Psoas muscle (tissue), 8 donors: ENCODE data around the gene SLC9A2. TPM values are rescaled to one million over a fixed set of nuclear protein-coding genes. Genes with fewer than 3 reads are reported as not detected.

ENCODE experiments used
- ATAC-seq, 4 donors: fragments of 200-7000 bp; cut with Tn5 transposase; one replicate each; pipeline ENCODE4 v1.9.1; 2020; ENCODE audit warnings: moderate library complexity in 3 of 4, mild to moderate bottlenecking in 2 of 4
- DNase-seq, 2 donors: peaks; one replicate each; pipeline ENCODE4 v3.0.0-alpha.2; 2020
- H3K27ac ChIP-seq: fragments of 200-600 bp; one replicate; pipeline ENCODE4 v1.8.0; 2022
- H3K27me3 ChIP-seq, 3 donors: fragments of 200-600 bp in 1 of 3; one replicate each; pipeline versions ENCODE4 v1.6.1 to v1.8.0; 2013 to 2022; ENCODE audit warnings: low read length in 2 of 3, mild to moderate bottlenecking in 2 of 3, moderate library complexity in 1 of 3; ENCODE audit not compliant: insufficient read depth in 3 of 3
- H3K36me3 ChIP-seq, 2 donors: fragments of 200-600 bp in 1 of 2; one replicate each; pipeline versions ENCODE4 v1.6.1 to v1.8.0; 2013 to 2022; ENCODE audit warnings: low read depth in 1 of 2, mild to moderate bottlenecking in 1 of 2, moderate library complexity in 1 of 2; ENCODE audit not compliant: insufficient read depth in 1 of 2
- H3K4me1 ChIP-seq: fragments of 200-600 bp; one replicate; pipeline ENCODE4 v1.8.0; 2022
- H3K4me3 ChIP-seq: fragments of 200-600 bp; one replicate; pipeline ENCODE4 v1.8.0; 2022; ENCODE audit warnings: mild to moderate bottlenecking
- H3K9me3 ChIP-seq: fragments of 200-600 bp; one replicate; pipeline ENCODE4 v1.8.0; 2022
- CTCF ChIP-seq: fragments of 200-600 bp; IDR thresholded peaks from one replicate; pipeline ENCODE4 v1.8.0; 2022; ENCODE audit warnings: antibody characterized with exemption
- WGBS, 3 donors: extraction: QIAGEN DNeasy Blood & Tissue Kit; methylation state at CpG; one replicate each; pipeline versions ENCODE4 v1.1.6 to v1.1.7; 2013; 5-methylcytosine and 5-hydroxymethylcytosine counted together
- intact Hi-C, 2 donors: fragments of 100-400 bp; cut with DNase I; formaldehyde crosslinking; loops; one replicate each; pipeline versions ENCODE4 v1.11.0 to v1.14.2; 2022
- polyA plus RNA-seq, 3 donors: library from polyadenylated mRNA; stranded (reverse); fragments of 200-250 nt; gene quantifications; one replicate each; pipeline ENCODE4 v1.2.3, GENCODE V29; 2013
- total RNA-seq, 4 donors: library from RNA; stranded (reverse); fragmentation: NEBNext Ultra II Directional in 2 of 4; extraction: Animal tissue kit (Norgen Biotek cat#: 25700) in 2 of 4; gene quantifications; one replicate each; pipeline versions ENCODE4 v1.2.1 to v1.2.4, GENCODE V29; 2021 to 2023
- donor health status: healthy with polysubstance abuse.
- donor health status: DM: no; HTN: no; CAD: no; lungs with moderate emphysema.
- donor health status: Bipolar disorder and iron deficiency.
- donor health status: healthy.
- donor health status: DM: yes; HTN: yes; CAD: no.
- donor health status: DM: no; HTN: no; CAD: no.
- donor health status: DM: no; HTN: no; CAD: no.
- donor health status: DM: yes; HTN: yes; CAD: no.

The SLC9A2 gene
- total and polyA plus RNA-seq, 7 donors: 0.81 to 9.3 (median 6.3) TPM

GRCh38 chr2:102591491-102592045, 27.8 kb upstream of the SLC9A2 start:
- Histone ChIP-seq H3K4me1 (peaks cover 3% of the 10 kb centered on the region), H3K27ac (no peak overlapping the region), H3K9me3 (no peaks in the 10 kb centered on the region), H3K36me3 (no peaks in the 10 kb centered on the region), H3K4me3 (no peak overlapping the region), H3K27me3 (peaks cover 0 to 2% (median 0%) of the 10 kb centered on the region in 3 donors)
- TF ChIP-seq CTCF: no peak
- intact Hi-C loops: loop anchor here in 1 of 2 donors (5.0 kb wide), 1 partner anchor 119 kb away; the partner anchor contains the start of gene SLC9A4
- DNase-seq: no peak
- no peak for ATAC-seq
- 71 to 73% (median 72%) methylated on average over 3 of the region's 3 CpGs for WGBS, 3 donors

- no peaks in the 10 kb centered on the region for H3K36me3 ChIP-seq
- peaks cover 0 to 2% (median 0%) of the 10 kb centered on the region in 3 donors for H3K27me3 ChIP-seq
- H3K9me3 ChIP-seq: no peaks in the 10 kb centered on the region
- no peak for ATAC-seq
- TF ChIP-seq CTCF: peak; percentile 48
- intact Hi-C loops: loop anchor here in 1 of 2 donors (5.0 kb wide), 1 partner anchor 120 kb away; the partner anchor contains the start of gene SLC9A4
- no peak overlapping the region for H3K27ac ChIP-seq
- no peak for DNase-seq
- 92 to 94% (median 93%) methylated on average over 2 of the region's 2 CpGs for WGBS, 3 donors
- H3K4me1 ChIP-seq: peaks cover 3% of the 10 kb centered on the region
- H3K4me3 ChIP-seq: no peak overlapping the region
These were observed 26.8 kb upstream of the SLC9A2 start for GRCh38 chr2:102592601-102593000.

GRCh38 chr2:102593516-102593915, 25.8 kb upstream of the SLC9A2 start:
- TF ChIP-seq CTCF: no peak
- no peak for ATAC-seq
- H3K4me3 ChIP-seq: no peak overlapping the region
- H3K27me3 ChIP-seq: peaks cover 0 to 2% (median 0%) of the 10 kb centered on the region in 3 donors
- 50 to 58% (median 57%) methylated on average over 3 of the region's 3 CpGs for WGBS, 3 donors
- DNase-seq: no peak
- no peak overlapping the region for H3K27ac ChIP-seq
- no peaks in the 10 kb centered on the region for H3K9me3 ChIP-seq
- intact Hi-C loops: loop anchor here in 1 of 2 donors (5.0 kb wide), 1 partner anchor 121 kb away; the partner anchor contains the start of gene SLC9A4
- H3K4me1 ChIP-seq: peaks cover 2% of the 10 kb centered on the region
- no peaks in the 10 kb centered on the region for H3K36me3 ChIP-seq

GRCh38 chr2:102594445-102595016, 24.8 kb upstream of the SLC9A2 start:
- Histone ChIP-seq H3K36me3 (no peaks in the 10 kb centered on the region), H3K27me3 (peaks cover 0 to 2% (median 0%) of the 10 kb centered on the region in 3 donors), H3K9me3 (no peaks in the 10 kb centered on the region), H3K4me1 (no peaks in the 10 kb centered on the region), H3K27ac (no peak overlapping the region), H3K4me3 (no peak overlapping the region)
- no peak for TF ChIP-seq CTCF
- DNase-seq (no peak), ATAC-seq (no peak)
- WGBS, 3 donors: 69 to 78% (median 75%) methylated on average over 6 of the region's 6 CpGs
- intact Hi-C loops: loop anchor here (5.0 kb wide), 1 partner anchor 122 kb away; the partner anchor contains the start of gene SLC9A4 (in 2 of the 2)
